ENCODE measurements around the gene PIK3R6.

- TF ChIP-seq CTCF (IDR thresholded peaks at IDR 0.05) (no peak), POLR2AphosphoS5 (IDR thresholded peaks at IDR 0.05) (no peak), POLR2A (IDR thresholded peaks at IDR 0.05) (no peak)
Measured at GRCh38 chr17:8793649-8794048, 73.8 kb downstream of the PIK3R6 start.

Data from transverse colon (tissue), 4 donors.